Stimulated activated CD4-positive, alpha-beta T cell treated with anti-CD3 and anti-CD28 coated beads, TNF-alpha, amount 100 ng/mL, for 24 hours (primary cell): ENCODE measurements around the gene FMN1.

Experiments used
- DNase-seq, 3 experiments: peaks; one replicate each; pipeline ENCODE4 v3.0.0-alpha.2; 2020; ENCODE audit warnings: low read depth in 3 of 3

Gene FMN1

DNA sequence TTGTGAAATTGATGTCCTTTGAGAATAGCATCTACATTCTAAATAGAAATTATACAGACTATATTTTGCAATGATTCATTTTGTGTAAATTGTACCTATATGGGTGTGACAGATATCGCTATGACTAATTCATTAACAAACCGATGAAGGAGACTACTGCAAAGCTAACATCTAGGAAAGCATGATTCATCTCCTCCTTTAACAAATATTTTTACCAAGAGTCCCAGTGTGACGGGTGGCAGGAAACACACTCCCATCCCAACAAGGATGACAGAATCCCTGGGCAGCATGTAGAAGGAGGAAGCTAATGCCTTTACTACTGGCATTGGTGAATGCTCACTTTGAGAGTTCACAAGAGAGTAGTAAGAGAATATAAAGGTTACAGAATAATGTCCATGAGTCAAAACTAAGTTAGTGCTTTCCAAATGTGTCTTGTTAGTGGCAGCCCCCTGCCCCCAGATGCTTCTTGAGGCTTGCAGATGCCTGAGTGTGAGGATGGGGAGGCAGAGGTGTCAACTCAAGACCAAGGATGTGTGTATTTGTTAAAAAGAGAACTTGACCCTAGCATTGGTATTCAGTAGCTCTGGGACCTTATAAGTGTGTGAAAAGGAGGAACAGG is 180.6 kb downstream of the FMN1 start:
- DNase-seq = no peak

DNA sequence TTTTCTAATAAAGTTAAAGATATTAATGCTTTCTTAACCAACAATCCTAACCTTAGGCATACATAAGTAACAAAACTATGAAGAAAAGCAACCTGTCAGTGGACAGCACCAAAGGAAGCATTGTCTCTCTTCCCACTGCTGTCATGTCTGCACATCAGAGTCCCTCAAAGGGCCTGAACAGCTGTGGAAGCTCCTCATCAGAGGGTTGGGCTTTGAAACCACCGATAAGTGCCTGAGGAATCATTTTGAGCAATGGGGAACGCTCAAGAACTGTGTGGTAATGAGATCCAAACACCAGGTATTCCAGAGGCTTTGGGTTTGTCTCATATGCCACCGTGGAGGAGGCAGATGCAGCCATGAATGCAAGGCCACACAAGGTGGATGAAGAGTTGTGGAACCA is 182.5 kb downstream of the FMN1 start:
- no peak for DNase-seq

DNA sequence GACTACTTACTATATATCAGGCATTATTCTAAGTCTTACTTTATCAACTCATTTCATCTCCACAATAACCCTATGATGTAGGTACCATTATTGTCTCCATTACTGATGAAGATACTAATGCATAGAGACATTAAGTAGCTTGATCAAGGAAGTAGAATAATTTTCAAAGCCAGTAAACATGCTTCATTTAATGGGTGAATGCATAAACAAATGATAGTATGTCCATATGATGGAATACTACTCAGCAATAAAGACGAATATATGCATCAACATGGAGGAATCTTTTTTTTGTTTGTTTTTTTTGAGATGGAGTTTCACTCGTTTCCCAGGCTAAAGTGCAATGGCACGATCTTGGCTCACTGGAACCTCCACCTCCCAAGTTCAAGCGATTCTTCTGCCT is 184.9 kb downstream of the FMN1 start:
- DNase-seq = no peak

DNA sequence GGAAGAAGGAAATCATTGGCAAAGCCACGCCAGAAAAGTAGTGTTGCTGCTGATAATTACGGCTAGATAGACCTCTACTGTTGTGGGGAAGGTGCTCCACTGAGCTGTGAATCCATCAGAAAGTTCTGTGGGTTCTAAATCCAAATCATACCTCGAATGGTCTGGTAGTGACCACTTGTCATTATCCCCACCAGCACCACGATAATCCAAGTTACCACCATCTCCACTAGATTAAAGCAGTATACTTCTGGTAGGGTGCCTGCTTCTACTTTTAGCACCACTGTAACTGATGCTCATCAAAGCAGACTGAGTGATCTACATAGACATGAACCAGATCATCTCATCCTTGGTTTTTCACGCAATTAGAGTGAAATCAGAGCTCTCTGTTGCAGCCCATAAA is 185.5 kb downstream of the FMN1 start:
- no peak for DNase-seq

DNA sequence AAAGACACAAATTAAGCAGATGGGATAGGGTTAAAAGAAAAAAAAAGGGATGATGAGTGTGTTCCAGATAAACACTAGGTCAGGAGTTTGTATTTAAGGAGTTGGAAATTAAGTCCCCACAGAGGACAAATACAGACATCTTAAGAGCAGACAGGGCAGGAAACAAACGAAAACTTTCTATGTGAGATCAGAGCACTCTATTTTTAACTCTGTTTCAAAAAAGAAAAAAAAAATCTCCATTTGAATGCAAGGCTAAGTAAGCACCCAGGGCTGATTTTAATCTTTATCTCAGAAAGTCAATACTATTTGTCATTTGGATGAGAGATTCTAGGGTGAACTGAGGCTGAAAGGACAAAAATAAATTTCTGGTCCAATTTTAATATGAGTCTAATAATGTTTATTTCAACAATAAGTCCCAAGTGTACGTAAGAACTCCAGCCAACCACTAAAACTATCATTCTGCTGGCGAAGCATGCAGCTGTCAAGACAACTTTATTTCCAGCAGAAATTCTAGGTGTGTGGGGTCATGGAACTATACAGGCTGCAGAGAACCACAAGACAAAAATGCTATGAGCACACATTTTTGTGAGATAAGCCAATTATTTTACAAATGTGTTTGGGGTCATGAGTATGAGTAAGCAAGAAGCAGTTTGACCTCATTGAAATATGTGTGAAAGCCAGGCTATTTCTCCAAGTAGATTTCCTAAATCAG is 186.1 kb downstream of the FMN1 start:
- DNase-seq = no peak

DNA sequence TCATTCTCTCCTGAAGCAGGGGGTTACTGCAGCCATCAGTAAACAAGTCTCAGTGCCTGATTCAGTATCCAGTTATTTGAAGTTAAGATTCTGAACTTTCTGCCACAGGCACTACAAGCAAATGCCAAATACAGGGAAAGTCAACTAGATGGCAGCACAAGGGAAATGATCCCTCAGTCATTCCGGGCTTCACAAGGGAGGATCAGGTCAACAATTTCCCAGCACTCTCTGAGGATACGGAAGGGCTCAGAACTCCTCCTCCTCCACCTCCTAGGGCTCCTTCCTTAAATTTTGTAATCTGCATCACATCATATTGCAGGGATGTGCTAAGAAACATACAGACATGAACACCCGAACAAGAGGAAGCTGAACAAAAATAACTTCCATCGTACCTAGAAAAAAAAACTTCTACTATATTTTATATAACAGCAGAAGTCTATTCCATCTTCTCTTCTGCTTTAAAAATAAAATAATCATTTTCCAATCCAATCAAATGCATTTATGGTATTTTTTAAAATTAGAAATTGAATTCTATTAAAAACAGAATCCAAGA is 187.1 kb downstream of the FMN1 start:
- no peak for DNase-seq

DNA sequence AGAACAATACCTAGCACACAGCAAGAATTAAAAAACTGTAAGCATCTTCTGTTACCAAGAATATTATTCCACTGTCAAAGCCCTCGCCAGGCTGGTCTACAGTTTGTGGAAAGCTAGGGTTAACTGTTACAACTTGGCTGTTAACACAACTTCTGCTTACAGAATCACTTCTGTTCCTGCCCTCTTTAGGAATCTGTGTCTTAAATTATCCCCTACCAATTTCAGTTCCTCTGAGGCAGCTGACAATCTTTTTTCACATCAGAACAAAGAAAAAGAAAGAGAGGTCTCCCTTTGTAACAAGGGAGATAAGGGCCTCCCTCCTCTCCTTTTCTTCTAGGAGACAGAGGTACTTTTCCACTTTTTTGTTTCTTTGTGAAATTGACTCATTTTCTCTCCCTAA is 188.9 kb downstream of the FMN1 start:
- no peak for DNase-seq

DNA sequence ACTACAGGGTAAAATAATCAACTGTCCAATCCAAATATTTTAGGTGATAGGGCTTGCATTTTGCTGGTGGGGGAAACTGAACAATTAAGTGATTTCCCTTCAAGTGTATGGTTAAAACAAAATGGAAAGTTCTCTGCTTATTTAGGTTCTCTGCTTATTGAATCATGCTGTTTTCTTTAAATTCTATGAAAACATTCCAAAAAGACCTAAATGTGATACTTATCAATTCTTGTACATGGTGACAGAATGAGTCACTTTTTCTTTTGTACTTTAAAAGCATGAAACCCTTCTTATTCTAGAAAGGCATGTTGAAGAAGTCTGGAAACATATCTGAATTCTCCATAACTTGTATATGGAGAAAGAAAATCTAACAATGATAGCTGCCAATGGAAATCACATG is 192.6 kb downstream of the FMN1 start:
- DNase-seq = no peak

DNA sequence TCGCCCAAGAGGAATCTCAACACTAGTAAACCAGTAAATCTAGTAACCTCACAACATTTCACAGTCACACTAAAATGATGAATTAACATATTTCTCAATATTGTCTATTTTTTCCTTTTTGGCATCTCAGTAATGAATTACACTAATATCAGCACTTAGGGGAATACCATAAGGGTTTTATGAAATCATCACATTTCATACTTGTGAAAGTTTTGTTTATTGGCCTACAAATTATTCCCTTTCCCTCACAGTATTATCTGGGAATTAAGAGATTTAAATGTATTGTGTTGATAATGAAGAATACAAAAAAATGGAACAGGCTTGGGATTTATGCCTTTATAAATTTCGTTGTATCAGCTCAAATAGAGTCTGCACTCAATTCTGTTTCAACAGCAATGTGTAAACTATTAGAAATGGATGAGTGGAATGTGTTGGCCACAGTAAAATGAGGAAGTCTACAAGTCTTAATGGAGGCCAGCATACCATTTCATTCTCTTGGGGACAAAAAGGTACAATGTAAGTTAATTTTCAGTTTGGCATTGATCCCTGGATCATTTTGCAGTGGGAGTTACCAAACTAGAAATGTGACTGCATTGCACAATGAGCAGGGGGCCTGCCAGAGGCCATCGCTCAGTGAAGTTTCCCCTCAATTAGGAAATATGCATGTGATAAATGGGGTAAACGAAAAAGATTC is 195.4 kb downstream of the FMN1 start:
- no peak for DNase-seq

DNA sequence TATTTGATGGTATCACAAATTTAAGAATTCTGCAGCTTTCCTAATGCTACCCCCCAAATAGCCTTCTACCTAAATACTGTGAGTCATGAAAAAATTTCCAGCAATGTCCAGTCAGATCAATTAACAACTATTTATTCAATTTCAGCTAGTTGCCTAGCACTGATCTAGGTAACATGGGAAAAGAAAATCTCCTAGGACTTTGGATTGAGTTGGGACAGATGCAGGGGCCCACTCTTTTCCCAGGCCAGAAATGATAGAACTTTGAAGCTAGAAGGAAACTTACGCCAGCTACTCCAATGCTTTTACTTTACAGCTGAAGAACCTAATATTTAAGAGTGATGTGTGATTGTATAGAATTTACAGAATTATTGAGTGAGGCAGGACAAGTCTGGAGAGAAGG is 196.3 kb downstream of the FMN1 start:
- DNase-seq = no peak

DNA sequence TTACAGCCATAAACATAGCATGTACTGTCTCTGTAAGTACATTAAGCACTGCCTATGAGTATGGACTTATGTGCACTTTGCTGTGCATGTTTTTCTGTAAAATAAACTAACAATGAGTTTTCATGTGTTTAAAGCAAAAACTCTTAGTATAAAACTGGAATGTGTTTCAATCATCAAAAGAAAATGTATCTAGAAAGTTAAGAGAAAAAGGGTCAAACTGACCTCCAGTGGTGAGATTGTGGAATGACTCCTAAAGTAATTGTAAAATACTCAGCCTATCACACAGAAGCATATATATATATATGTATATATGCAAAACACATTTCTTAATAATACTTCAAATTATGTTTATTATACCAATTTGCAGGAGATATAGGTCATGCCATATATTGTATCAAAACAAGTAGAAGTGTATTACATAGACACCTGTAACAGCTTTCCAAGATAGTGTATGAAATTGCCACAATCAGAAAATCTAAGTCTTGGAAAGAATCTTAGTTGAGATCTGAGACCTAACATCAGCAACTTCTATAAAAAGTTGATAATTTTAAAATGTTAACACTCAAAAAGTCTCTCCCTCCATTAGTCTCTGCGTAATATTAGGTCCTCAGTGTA is 199.6 kb downstream of the FMN1 start:
- DNase-seq = no peak

DNA sequence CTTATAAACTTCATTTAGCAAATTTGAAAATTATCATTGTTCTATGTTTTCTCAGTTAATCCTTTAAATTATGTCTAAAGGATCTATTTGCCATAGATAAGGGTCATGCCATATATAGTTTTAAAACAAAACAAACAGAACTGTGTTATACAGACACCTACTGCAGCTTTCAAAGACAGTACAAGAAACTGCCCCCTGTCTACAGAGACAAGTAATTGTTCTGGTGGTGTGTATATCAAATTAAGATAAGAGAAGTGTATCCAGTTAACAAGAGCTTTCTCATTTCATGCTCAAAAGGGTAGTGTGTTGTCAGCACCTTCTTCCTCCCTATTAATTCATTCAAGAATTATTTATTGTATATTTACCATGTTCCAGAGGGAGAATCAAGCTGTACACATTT is 201.2 kb downstream of the FMN1 start:
- DNase-seq = no peak

DNA sequence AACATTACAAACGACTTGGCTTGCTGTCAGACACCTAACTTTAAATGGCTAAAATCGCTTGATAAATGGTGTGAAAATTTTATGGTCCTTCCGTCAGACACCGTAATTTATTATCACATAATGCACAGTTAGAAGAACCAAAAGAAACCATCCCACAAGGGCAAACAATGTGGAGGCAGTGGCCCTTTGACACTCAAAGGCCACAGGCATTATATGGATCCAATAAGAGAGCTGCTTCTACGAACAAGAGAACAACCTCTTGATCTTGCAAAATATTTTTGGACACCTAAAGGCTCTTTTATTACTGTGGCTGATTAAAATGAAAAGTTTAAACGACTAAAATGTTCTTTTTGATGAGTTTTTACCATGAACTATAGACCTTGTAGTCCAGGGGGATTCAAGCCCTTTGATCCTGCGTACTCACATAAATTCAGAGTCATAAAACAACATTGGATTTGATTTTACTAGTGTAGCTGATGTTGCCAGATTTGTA is 202.8 kb downstream of the FMN1 start:
- no peak for DNase-seq

DNA sequence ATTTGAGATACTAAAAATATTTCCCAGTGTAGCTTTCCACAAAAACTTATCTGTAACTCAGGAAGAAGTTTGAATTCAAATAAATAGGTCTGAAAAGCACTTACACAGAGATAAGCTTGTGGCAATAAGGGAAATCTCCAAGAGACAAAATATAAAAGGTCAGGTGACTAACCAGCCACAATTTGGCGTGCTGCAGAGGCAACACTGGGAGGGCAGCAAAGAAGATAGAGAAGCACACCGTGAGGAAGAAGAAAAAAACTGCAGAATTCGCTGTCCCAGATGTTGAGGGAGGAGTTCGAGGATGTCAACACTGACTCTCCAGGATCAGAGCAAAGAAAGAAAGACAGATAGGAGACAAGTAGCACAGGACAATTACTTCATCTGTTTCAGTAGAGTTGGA is 204.4 kb downstream of the FMN1 start:
- no peak for DNase-seq

DNA sequence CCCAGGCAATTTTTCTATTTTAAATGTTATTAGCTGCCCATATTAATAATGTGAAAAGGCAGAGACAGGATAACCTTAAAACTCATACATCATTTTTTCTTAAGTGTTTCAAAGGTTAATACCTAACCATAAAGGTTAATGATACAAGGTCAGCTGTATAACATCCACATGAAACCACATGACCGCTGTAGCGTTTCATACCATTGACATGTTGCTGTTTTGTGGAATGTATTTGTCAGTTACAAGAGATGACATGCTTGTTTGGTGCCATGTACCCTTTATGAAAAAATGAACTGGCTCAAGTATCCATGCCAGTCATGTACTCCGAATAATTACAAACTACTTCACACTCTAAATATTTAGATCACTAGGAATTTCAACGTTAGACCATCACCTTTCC is 207.4 kb downstream of the FMN1 start:
- DNase-seq = no peak

DNA sequence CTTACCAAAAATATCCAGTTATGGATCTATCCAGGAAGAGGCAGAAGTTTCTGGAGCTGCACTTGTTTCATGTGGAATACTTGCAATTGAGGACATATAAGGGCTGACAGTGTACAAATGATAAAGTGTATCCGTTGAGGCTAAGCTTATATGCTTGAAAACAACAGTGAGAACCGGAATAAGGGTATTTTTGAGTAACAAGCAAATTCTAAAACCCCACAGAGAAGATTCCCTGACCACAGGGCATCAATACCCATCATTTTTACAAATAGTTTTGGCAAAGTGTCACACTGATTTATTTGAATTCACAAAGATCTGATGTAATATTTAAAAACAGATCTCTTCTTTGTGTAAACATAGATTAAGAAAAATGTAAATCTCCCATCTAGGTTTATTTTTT is 208.4 kb downstream of the FMN1 start:
- no peak for DNase-seq

DNA sequence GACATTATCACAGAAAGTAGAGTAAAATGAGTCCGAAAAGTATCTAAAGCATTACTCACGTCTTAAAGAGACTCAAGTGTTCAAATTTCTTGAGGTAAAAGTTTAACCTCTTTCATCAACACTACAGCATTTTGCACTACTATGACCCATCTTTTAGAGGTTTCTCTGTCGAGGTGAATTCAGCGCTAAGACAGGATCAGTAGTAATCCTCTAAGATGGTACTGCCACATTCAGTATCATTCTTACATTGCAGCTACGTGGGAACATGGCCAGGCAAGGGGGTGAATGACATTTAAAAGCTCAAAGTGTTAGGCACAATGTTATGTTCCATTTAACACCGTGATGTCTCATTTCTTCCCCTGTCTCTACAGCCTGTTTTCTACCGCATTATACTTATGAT is 210.8 kb downstream of the FMN1 start:
- no peak for DNase-seq

DNA sequence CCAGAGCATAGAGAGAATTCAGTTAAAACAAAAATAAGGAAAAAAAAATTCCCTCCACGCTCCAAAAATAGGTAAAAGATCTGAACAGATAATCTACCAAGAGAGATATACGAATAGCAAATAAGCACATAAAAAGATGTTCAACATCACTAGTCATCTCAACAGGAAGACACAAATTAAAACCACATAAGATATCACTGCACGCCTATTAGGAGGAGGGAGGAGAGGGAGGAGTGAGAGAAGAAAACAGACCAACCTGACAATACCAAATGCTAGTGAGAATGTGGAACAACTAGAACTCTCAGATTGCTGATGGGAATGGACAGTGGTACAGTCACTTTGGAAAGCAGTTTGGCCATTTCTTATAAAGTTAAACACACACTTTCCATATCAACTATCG is 212.5 kb downstream of the FMN1 start:
- no peak for DNase-seq

DNA sequence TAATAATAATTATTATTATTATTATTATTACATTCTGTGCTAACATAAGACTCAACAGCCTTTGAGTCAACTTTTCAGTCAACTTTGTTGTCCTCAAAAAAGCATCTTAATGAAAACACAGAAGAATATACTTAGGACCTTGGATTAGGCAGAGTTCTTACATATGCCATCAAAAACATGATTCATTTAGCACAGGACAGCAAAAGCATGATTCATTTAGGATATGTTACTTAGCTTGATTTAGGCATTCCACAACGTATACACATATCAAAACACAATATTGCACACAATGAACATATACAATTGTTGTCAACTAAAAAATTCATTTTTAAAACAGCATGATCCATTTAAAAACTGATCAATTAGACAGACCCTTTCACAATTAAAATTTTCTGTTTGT is 213.0 kb downstream of the FMN1 start:
- no peak for DNase-seq

DNA sequence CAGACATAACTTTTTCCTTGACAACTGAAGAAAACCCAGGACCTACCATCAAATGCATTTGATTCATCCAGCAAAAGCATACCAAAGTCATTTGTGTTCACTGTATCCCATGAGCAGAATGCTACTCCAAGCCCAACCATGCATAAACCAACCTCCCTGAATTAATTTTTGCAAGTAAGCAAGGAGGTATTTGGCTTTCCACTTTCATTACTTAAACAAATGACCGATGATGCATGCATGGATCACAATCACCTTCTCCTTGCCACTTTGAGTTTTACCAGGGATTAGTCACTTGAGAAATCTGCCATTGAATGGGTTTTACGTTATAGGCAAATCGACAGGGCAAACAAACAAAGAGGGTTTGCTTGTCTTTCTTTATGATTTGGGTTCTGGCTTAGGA is 214.8 kb downstream of the FMN1 start:
- no peak for DNase-seq

DNA sequence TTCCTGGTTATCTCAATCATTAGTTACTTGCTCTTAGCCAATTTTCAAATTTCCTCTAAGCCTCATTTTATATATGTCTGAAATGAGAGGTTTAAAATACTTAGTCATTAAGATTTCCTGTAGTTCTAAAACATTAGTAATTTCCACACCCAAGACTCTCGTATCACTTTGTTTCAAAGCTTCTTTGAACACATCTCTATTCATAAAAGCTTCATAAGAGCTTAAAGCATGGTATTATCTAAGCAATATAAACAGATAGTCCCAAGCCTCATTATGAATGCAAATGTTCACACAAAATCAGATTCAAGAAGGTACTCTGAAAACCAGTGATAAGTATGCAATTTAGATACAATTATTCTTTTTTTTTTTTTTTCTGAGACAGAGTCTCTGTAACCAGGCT is 217.0 kb downstream of the FMN1 start:
- DNase-seq = no peak

DNA sequence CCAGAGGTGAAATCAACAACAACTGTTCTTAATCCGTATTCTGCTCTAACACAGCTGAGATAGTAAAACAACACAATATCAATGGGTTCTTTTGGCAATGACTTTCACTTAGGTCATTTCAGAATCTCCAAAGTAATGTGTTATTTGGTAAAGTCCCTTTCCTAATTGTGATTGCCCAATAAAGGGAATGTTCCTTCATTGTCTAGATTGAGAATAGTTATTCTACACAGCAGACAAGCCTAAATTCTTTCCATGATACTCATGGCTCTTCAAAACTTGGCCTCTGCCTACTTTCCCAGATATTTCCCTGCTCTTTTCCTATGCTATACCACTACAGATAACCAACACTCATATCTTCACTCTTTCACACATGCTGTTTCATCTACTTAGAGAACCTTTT is 219.8 kb downstream of the FMN1 start:
- DNase-seq = no peak
